Peyer's patch (tissue), 4 donors: ENCODE results near the gene CASP12. TPM values are rescaled to one million over a fixed set of nuclear protein-coding genes. Genes with fewer than 3 reads are reported as not detected.

Experiments
- DNase-seq, 3 donors: peaks; one replicate each; pipeline ENCODE4 v3.0.0-alpha.2; 2017 to 2019
- H3K27ac ChIP-seq, 4 donors: fragments of 200-600 bp; sonication (generic); one replicate each; pipeline ENCODE4 v1.5.1; 2016 to 2019
- H3K27me3 ChIP-seq, 2 donors: fragments of 200-600 bp; sonication (generic); one replicate each; pipeline ENCODE4 v1.5.1; 2019
- H3K36me3 ChIP-seq, 3 donors: fragments of 200-600 bp; sonication (generic); one replicate each; pipeline ENCODE4 v1.5.1; 2016 to 2019
- H3K4me1 ChIP-seq, 4 donors: fragments of 200-600 bp; sonication (generic); one replicate each; pipeline ENCODE4 v1.5.1; 2016 to 2019
- H3K4me3 ChIP-seq, 4 donors: fragments of 200-600 bp; sonication (generic); 1 replicate in 3 of 4; 2 replicates in 1 of 4; pipeline ENCODE4 v1.5.1; 2016 to 2019; ENCODE audit warnings: mild to moderate bottlenecking in 1 of 4
- H3K9me3 ChIP-seq, 4 donors: fragments of 200-600 bp; sonication (generic); one replicate each; pipeline ENCODE4 v1.5.1; 2016 to 2019; ENCODE audit warnings: mild to moderate bottlenecking in 1 of 4
- POLR2A ChIP-seq, 2 donors: fragments of 450-650 bp; IDR thresholded peaks; one replicate each; pipeline ENCODE4 v1.5.1; 2017; ENCODE audit warnings: antibody characterized with exemption in 2 of 2, mild to moderate bottlenecking in 2 of 2, moderate library complexity in 2 of 2
- total RNA-seq, 4 donors: library from RNA; depleted of rRNA; stranded (reverse); fragments of >200 nt; gene quantifications; one replicate each; pipeline ENCODE4 v1.1.0, GENCODE V29; 2016
- TF ChIP-seq, protein P1 (sequence below), 6 experiments: fragments of 450-650 bp in 4 of 6; fragments of 200-600 bp in 2 of 6; sonication (generic) in 1 of 6; IDR thresholded peaks; one replicate each; pipeline ENCODE4 v1.5.1; 2017 to 2019; ENCODE audit warnings: antibody characterized with exemption in 6 of 6, mild to moderate bottlenecking in 3 of 6, moderate library complexity in 1 of 6

The CASP12 gene
- total RNA-seq, 4 donors from 2014 or later, result 1.3 TPM; not detected in 3

DNA sequence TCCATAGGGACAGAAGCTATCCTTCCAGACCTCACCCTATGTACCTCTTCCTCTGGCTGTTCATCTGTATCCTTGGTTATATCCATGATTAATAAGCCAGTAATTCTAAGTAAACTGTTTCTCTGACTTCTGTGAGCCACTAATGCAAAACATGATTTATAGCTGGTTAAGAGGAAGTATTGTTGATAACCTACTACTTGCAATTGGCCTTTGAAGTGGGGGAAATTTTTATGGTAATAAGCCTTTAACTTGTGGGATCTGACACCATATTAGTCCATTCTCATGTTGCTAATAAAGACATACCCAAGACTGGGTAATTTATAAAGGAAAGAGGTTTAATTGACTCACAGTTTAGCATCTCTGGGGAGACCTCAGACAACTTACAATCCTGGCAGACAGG, 21.9 kb downstream of the CASP12 start:
- no peaks in the 10 kb centered on the region for H3K4me1 ChIP-seq
- peak overlapping the region in 1 of 4 donors; percentile 62 for H3K27ac ChIP-seq
- no peaks in the 10 kb centered on the region for H3K36me3 ChIP-seq
- H3K4me3 ChIP-seq, result no peak overlapping the region
- DNase-seq, result no peak
- no peaks in the 10 kb centered on the region for H3K27me3 ChIP-seq
- TF ChIP-seq POLR2A (IDR thresholded peaks at IDR 0.05), result no peak
- TF ChIP-seq, protein P1, sequence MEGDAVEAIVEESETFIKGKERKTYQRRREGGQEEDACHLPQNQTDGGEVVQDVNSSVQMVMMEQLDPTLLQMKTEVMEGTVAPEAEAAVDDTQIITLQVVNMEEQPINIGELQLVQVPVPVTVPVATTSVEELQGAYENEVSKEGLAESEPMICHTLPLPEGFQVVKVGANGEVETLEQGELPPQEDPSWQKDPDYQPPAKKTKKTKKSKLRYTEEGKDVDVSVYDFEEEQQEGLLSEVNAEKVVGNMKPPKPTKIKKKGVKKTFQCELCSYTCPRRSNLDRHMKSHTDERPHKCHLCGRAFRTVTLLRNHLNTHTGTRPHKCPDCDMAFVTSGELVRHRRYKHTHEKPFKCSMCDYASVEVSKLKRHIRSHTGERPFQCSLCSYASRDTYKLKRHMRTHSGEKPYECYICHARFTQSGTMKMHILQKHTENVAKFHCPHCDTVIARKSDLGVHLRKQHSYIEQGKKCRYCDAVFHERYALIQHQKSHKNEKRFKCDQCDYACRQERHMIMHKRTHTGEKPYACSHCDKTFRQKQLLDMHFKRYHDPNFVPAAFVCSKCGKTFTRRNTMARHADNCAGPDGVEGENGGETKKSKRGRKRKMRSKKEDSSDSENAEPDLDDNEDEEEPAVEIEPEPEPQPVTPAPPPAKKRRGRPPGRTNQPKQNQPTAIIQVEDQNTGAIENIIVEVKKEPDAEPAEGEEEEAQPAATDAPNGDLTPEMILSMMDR (IDR thresholded peaks at IDR 0.05), result no peak
- no peaks in the 10 kb centered on the region for H3K9me3 ChIP-seq

DNA sequence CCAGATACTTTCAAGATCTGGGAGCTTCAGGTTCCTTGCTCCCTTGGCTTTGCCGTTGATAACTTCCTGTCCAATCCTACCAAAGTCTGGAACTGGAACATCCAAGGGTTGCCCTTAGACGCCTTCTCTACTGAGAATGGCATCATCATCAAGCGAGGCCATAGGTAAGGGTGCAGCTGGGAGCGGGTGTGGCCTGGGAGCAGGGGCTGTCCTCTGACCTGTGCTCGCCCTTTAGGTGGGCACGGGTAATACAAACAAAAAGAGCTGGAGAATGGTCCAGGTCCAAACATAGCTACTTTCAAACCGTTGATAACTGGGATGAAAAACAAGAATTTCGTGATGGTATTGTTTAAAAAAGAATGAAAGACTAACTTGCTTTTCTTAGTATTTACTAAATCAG, 25.0 kb downstream of the CASP12 start:
- DNase-seq, result no peak
- Histone ChIP-seq H3K27ac (no peak overlapping the region), H3K27me3 (no peaks in the 10 kb centered on the region), H3K36me3 (no peaks in the 10 kb centered on the region), H3K9me3 (no peaks in the 10 kb centered on the region), H3K4me1 (no peaks in the 10 kb centered on the region), H3K4me3 (no peak overlapping the region)
- no peak for TF ChIP-seq POLR2A (IDR thresholded peaks at IDR 0.05)
- TF ChIP-seq, protein P1 (IDR thresholded peaks at IDR 0.05), result no peak

DNA sequence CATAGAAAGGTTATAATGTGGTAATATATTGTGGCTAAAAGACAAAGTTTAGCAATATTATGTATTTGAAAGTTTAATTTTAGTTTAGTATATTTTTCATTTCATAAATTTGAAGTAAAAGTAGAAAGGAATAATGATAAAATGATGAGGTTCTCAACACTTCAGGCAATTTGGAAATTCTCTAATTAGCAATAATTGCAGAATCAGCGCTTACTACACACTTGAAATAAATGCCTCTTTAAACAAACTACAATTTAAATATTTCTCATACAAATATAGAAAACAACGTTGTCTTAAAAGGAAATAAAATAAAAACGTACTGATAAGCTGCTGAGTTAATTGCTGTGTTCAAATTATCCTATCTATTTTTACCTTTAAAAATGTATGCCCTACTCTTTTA, 25.9 kb downstream of the CASP12 start:
- Histone ChIP-seq H3K4me1 (no peaks in the 10 kb centered on the region), H3K4me3 (no peak overlapping the region), H3K27ac (no peak overlapping the region), H3K36me3 (no peaks in the 10 kb centered on the region), H3K9me3 (no peaks in the 10 kb centered on the region), H3K27me3 (no peaks in the 10 kb centered on the region)
- no peak for DNase-seq
- TF ChIP-seq POLR2A (IDR thresholded peaks at IDR 0.05), result no peak
- TF ChIP-seq, protein P1 (IDR thresholded peaks at IDR 0.05), result no peak

DNA sequence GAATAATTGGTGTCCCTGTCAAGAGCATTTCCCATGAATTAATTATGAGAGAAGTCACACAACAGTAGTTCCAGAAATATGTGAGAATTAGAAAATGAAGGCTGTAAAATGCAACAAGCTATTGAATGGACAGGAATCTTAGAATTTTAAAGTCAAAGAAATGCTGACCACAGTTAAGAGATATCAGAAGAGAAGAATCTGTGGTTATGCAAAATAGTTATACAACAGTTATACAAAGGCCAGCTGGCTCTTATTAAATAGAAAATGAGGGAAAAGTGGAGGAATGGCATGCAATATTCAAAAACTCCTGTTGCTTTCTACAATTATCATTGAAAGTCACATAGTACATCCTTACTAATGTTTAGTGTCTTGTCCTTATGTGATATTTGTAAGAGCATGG, 27.4 kb downstream of the CASP12 start:
- TF ChIP-seq, protein P1 (IDR thresholded peaks at IDR 0.05), result no peak

DNA sequence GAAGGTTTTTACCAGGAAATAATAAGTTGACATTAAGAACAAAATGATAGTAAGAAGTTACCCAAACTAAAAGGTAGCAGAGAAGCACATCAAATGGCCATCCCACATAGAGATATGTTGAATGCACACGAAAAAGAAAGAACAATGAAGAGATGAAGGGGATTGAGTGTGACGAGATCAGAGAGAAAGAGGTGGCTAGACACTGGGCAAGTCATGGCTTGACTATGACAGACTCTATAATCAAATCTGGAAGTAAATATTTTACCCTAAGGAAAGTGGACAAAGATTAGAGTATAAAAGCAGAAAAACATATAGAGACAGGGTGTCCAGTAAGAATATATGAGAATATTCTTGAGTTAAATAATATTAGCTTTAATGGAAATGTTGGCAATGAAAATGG, 31.4 kb downstream of the CASP12 start:
- no peaks in the 10 kb centered on the region for H3K4me1 ChIP-seq
- H3K27ac ChIP-seq, result no peak overlapping the region
- no peaks in the 10 kb centered on the region for H3K9me3 ChIP-seq
- no peaks in the 10 kb centered on the region for H3K36me3 ChIP-seq
- DNase-seq, result no peak
- no peak for TF ChIP-seq POLR2A (IDR thresholded peaks at IDR 0.05)
- TF ChIP-seq, protein P1 (IDR thresholded peaks at IDR 0.05), result no peak
- no peaks in the 10 kb centered on the region for H3K27me3 ChIP-seq
- no peak overlapping the region for H3K4me3 ChIP-seq

More for the DNA sequence above, 27.4 kb downstream of the CASP12 start:
- Histone ChIP-seq H3K27me3 (no peaks in the 10 kb centered on the region), H3K36me3 (no peaks in the 10 kb centered on the region), H3K4me3 (no peak overlapping the region), H3K9me3 (no peaks in the 10 kb centered on the region), H3K4me1 (no peaks in the 10 kb centered on the region), H3K27ac (no peak overlapping the region)
- no peak for DNase-seq
